Measurements from ENCODE around the gene HDHD3.

- TF ChIP-seq CTCF (IDR thresholded peaks at IDR 0.05) (no peak), POLR2A (IDR thresholded peaks at IDR 0.05) (no peak)
Observed at GRCh38 chr9:113349445-113350094, 27.2 kb downstream of the HDHD3 start, which contains the start of gene BSPRY.
